Measurements from ENCODE around the gene ZNF438. TPM values are rescaled to one million over a fixed set of nuclear protein-coding genes. Genes with fewer than 3 reads are reported as not detected.
A peak's percentile ranks its signal among the peaks of the same experiment; 100 is the strongest.
"Not testable (repeated sequence)": the region's sequence is repeated elsewhere in the genome, so short reads cannot be mapped to it uniquely, and the experiment has no call there.

The ZNF438 gene
- total RNA-seq, 2 experiments from 2014 or later: 3.8 to 4.4 TPM

DNA sequence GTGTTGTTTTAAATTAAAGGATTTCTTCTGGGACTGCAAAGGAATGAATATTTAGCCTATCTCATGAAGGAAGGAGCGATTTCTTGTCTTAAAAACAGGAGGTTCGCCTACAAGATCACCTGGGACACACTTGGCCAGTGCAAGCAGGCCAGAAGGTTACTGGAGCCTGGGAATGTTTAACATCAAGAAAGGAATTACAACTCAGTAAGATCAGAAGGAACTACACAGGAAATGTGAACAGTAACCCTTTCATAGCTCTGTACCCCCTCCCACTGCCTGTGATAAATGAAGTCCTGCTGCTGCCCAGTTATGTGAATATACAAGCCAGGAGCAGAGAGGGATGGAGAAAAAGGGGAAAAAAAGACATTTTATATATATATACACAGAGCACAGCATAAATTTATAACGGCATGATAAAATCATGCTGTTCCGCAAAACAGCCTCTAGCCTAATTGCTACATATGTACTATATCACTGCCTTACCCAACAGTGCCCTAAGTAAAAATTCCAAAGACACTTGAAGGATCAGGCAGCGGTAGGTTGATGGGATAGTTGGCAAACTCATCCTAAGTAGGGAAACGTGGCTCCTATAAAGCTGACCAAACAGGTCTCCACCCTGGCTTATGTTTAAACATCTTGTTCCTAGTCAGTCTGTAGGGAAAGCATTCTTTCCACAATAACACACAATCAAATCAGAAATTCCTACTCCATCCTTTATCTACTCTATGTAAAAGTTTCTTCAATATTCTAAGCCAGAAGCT lies 63.8 kb downstream of the ZNF438 start:
- no peak for DNase-seq
- H3K4me3 Mint-ChIP-seq: no peak overlapping the region
- H3K4me1 Mint-ChIP-seq: peaks cover 13% of the 10 kb centered on the region
- H3K36me3 Mint-ChIP-seq: peaks cover 9% of the 10 kb centered on the region
- CTCF ChIA-PET: interaction anchor here (0.6 to 1.6 kb wide), 2 partner anchors 13 to 1289 kb away, joined by 3 read pairs; no protein-coding TSS in a partner anchor
- no peak for ATAC-seq
- no peak overlapping the region for H3K27ac Mint-ChIP-seq
- peaks cover 2% of the 10 kb centered on the region for H3K9me3 Mint-ChIP-seq (ENCODE audit: low read depth)
- H3K27me3 Mint-ChIP-seq: no peaks in the 10 kb centered on the region

DNA sequence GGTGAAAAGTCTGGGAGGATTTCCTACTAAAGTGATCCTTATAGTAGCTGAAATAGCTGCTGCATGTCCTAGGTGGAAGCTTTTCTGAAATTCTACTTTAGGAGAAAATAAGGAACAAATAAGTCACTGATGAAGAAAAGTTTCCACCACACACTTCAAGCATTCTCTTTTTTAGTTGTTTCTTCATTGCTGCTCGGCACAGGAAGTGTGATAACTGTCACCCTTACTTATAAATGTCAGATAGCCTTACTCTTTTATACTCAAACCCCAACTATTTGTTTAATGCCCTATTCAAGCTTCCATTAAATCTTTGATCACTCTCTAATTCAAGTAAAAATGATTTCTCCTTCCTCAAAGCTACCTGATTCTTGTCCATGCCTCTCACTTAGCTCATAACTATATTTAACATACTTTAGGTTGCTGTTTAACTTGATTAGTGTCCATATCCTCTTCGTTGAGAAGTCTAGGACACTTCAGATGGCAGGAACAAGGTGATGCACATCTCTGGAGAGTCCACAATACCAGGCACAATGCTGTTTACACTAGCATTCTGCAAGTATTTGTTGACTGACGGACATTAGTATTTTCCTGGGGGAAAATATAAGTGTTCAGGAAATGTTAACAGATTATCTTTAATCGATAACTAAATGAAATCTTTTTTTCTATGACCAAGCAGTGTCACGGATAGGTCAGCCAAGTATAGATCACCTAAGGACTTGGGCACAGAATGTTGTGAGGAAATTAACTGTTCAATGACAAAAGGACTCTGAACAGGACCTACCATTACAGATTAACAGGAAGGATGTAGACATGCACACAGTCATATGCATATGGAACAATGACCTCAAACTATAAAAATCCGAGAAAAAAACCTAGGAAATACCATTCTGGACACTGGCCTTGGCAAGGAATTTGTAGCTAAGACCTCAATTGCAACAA lies 67.4 kb downstream of the ZNF438 start:
- Mint-ChIP-seq H3K27me3 (no peaks in the 10 kb centered on the region), H3K36me3 (peaks cover 11% of the 10 kb centered on the region), H3K4me3 (no peak overlapping the region), H3K4me1 (peaks cover 7% of the 10 kb centered on the region), H3K27ac (peak overlapping the region; percentile 8), H3K9me3 (ENCODE audit: low read depth) (peaks cover 2% of the 10 kb centered on the region)
- no peak for DNase-seq
- CTCF ChIA-PET: interaction anchor here (0.6 to 1.3 kb wide), 2 partner anchors 67 to 982 kb away, joined by 3 to 4 read pairs; partner anchors contain the start of gene ZNF438
- ATAC-seq: no peak

DNA sequence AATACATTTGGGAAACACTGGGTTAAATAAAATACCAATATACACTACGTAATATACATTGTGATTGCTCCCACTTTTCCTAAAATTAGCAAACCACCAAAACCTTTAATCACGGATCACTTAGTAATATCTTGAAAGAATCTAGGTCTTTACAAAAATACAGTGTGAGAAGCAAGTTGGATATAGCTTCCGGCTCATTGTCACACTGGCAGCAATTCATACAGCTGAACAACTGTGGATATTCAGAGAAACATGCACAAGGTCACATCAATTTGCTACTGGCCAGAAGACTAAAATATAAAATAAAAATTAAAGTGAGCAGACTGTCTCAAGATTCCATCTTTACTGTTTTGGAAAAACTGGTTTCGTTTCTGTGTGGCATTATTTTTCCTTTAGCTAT lies 69.1 kb downstream of the ZNF438 start:
- CTCF ChIA-PET: interaction anchor here (1.2 kb wide), 1 partner anchor 29 kb away, joined by 3 read pairs; no protein-coding TSS in a partner anchor
- H3K9me3 Mint-ChIP-seq (ENCODE audit: low read depth): peaks cover 2% of the 10 kb centered on the region
- H3K27me3 Mint-ChIP-seq: no peaks in the 10 kb centered on the region

DNA sequence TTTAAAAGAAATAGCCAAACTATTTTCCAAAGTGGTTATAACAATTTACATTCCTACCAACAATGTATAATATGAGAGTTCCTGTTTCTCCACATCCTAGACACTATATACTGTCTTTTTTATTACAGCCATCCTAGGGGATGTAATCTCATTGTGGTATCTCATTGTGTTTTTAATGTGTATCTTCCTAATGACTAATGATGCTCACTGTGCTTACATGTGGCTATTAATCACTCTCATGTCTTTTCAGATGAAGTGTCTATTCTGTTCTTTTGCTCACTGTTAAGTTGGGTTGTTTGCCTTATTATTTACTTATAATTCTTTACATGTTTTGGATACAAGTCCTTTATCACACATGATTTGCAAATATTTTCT lies 71.8 kb downstream of the ZNF438 start:
- Mint-ChIP-seq H3K9me3 (ENCODE audit: low read depth) (no peaks in the 10 kb centered on the region), H3K4me1 (peaks cover 7% of the 10 kb centered on the region), H3K4me3 (no peak overlapping the region), H3K27me3 (no peaks in the 10 kb centered on the region), H3K27ac (no peak overlapping the region), H3K36me3 (peaks cover 5% of the 10 kb centered on the region)
- no peak for DNase-seq
- CTCF ChIA-PET: no interaction called here
- no peak for ATAC-seq

More for the DNA sequence above, 69.1 kb downstream of the ZNF438 start:
- ATAC-seq (no peak), DNase-seq (no peak)
- H3K36me3 Mint-ChIP-seq: peaks cover 11% of the 10 kb centered on the region
- H3K27ac Mint-ChIP-seq: no peak overlapping the region
- no peak overlapping the region for H3K4me3 Mint-ChIP-seq
- H3K4me1 Mint-ChIP-seq: peaks cover 7% of the 10 kb centered on the region

DNA sequence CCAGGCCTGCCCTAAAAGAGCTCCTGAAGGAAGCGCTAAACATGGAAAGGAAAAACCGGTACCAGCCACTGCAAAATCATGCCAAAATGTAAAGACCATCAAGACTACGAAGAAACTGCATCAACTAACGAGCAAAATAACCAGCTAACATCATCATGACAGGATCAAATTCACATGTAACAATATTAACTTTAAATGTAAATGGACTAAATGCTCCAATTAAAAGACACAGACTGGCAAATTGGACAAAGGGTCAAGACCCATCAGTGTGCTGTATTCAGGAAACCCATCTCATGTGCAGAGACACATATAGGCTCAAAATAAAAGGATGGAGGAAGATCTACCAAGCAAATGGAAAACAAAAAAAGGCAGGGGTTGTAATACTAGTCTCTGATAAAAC lies 82.4 kb downstream of the ZNF438 start:
- H3K4me3 Mint-ChIP-seq; H3K27ac Mint-ChIP-seq; H3K36me3 Mint-ChIP-seq; CTCF ChIA-PET; H3K27me3 Mint-ChIP-seq; H3K9me3 Mint-ChIP-seq (ENCODE audit: low read depth); ATAC-seq; DNase-seq; H3K4me1 Mint-ChIP-seq: not testable (repeated sequence)

DNA sequence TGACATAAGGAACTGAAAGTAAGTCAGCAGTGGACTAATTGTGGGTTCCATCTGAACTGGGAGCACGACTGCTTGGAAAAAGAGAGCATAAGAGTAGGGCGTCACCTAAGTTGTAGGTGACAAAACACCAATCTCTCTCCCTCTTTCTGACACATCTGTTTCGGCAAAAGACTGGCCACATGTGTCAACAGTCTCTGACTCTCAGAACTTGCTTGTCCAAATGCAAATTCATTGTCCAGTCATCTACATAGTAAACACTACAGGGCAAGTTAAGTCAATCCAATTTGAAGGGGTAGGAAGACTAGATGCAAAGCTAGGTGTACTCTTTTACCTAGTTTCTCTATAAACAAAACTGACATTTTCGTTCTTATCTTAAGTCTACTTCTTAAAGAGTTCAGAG lies 87.7 kb downstream of the ZNF438 start:
- peaks cover 9% of the 10 kb centered on the region for H3K36me3 Mint-ChIP-seq
- DNase-seq (no peak), ATAC-seq (no peak)
- H3K4me3 Mint-ChIP-seq: no peak overlapping the region
- peaks cover 4% of the 10 kb centered on the region for H3K9me3 Mint-ChIP-seq (ENCODE audit: low read depth)
- CTCF ChIA-PET: no interaction called here
- no peak overlapping the region for H3K27ac Mint-ChIP-seq
- H3K27me3 Mint-ChIP-seq: no peaks in the 10 kb centered on the region
- no peaks in the 10 kb centered on the region for H3K4me1 Mint-ChIP-seq

DNA sequence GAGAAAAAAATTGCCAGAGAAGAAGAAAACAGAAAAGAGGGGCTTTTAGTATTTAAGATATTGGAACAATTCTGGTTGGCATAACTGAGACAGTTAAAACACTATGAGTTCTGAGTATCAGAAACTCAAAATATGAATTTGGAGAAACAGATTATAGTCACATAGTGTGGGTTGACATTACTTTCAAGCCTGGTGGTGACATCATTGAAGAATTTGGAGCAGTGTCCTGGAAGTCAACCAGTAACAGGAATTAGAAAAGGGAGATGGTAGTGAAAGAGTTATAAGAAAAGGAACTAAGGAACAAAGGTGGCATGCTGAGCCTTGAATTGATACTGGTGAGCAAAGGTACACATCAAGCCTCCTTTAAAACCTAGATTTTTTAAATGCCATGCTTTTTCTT lies 88.2 kb downstream of the ZNF438 start:
- CTCF ChIA-PET: no interaction called here
- peaks cover 4% of the 10 kb centered on the region for H3K9me3 Mint-ChIP-seq (ENCODE audit: low read depth)

DNA sequence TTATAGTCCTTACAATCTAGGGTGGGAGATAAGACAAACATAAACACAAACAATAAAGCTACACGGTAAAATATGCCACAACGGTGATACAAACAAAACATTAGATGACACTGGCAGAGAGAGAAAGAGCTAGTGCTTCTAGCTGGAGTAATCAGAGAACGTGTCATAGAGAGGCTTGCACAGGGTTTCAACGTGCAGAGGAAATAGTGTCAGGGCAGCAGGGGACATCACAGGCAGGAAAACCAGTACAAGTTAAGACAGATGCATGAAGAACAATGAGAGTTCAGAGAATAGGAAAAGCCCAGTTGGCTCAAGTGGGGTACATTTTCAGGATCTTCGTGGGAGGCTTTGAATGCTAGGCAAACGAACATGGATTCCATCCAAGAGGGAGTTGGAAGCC lies 91.4 kb downstream of the ZNF438 start:
- CTCF ChIA-PET: no interaction called here
- no peak for ATAC-seq
- no peak for DNase-seq
- peaks cover 3% of the 10 kb centered on the region for H3K9me3 Mint-ChIP-seq (ENCODE audit: low read depth)
- no peak overlapping the region for H3K4me3 Mint-ChIP-seq
- no peak overlapping the region for H3K27ac Mint-ChIP-seq
- H3K36me3 Mint-ChIP-seq: peaks cover 15% of the 10 kb centered on the region
- H3K4me1 Mint-ChIP-seq: peaks cover 1% of the 10 kb centered on the region
- no peaks in the 10 kb centered on the region for H3K27me3 Mint-ChIP-seq

More for the DNA sequence above, 88.2 kb downstream of the ZNF438 start:
- Mint-ChIP-seq H3K27me3 (no peaks in the 10 kb centered on the region), H3K27ac (no peak overlapping the region), H3K4me3 (no peak overlapping the region), H3K36me3 (peaks cover 9% of the 10 kb centered on the region), H3K4me1 (no peaks in the 10 kb centered on the region)
- no peak for ATAC-seq
- DNase-seq: no peak

DNA sequence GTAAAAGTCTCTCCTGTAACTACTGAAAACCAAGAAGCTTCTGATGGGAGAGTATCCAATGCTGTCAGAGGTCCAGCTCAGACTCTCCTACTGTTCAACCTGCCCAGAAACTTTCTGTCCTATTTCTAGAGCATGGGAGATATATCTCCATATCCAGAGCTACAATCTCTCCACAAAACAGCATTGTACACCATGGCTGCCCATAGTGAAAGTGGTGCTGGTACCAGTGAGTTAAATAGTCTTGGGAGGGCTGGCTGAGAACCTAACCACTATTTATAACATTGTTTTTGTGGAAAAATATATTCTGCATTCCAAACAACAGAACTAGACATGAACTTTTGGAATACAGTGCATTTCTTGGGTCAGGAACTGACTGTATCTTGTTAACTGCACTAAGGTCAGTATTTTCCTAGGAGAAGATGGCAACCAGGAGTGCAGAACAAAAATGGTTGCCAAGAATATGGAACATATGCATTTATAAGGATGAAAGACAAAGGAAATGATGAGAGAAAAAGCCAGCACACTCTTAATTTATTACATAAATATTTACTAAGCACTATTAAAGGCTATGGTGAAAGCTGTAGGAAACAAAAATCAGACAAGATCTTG lies 91.9 kb downstream of the ZNF438 start:
- Mint-ChIP-seq H3K4me3 (no peak overlapping the region), H3K27ac (no peak overlapping the region), H3K9me3 (ENCODE audit: low read depth) (peaks cover 6% of the 10 kb centered on the region), H3K27me3 (no peaks in the 10 kb centered on the region), H3K4me1 (peaks cover 6% of the 10 kb centered on the region), H3K36me3 (peaks cover 18% of the 10 kb centered on the region)
- ATAC-seq (no peak), DNase-seq (no peak)
- CTCF ChIA-PET: no interaction called here

DNA sequence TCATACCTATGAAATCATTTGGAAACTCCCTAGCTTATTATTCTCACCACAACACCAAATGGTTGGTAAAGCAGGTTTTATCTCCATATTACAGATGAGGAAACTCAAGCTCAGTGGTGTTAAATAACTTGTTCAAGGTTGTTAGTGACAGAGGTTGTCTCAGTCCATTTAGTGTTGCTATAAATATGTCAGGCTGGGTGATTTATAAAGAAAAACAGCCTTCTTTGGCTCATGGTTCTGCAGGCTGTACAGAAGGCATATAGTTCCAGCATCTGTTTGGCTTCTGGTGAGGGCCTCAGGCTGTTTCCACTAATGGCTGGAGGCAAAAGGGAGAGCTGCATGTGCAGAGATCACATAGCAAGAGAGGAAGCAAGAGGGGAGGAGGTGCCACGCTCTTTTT lies 96.6 kb downstream of the ZNF438 start:
- H3K36me3 Mint-ChIP-seq: peaks cover 22% of the 10 kb centered on the region
- ATAC-seq (no peak), DNase-seq (no peak)
- CTCF ChIA-PET: interaction anchor here (1.7 kb wide), 1 partner anchor 9 kb away, joined by 3 read pairs; no protein-coding TSS in a partner anchor
- peaks cover 6% of the 10 kb centered on the region for H3K4me1 Mint-ChIP-seq
- H3K27ac Mint-ChIP-seq: no peak overlapping the region
- peaks cover 6% of the 10 kb centered on the region for H3K9me3 Mint-ChIP-seq (ENCODE audit: low read depth)
- no peaks in the 10 kb centered on the region for H3K27me3 Mint-ChIP-seq
- H3K4me3 Mint-ChIP-seq: no peak overlapping the region

DNA sequence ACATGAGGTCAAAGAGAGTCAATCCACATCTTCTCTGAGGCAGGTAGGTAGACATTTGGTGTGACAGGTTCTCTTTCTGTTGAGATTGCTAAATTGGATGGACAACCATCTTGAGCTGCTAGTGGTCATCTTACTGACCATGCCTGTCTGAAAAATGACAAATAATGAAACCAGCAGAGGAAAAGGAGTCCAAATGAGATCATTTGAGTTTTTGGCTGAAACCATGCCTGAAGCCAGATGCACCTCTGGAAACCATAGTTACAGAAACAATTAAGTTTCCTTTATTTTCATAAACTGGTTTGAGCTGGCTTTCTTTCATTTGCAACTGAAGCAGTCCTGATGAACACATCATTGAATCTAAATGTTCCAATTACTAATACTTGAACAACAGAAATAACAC lies 100.6 kb downstream of the ZNF438 start:
- H3K4me3 Mint-ChIP-seq: no peak overlapping the region
- H3K4me1 Mint-ChIP-seq: peaks cover 18% of the 10 kb centered on the region
- H3K27me3 Mint-ChIP-seq: no peaks in the 10 kb centered on the region
- ATAC-seq: no peak
- no peak for DNase-seq
- CTCF ChIA-PET: no interaction called here
- peaks cover 6% of the 10 kb centered on the region for H3K9me3 Mint-ChIP-seq (ENCODE audit: low read depth)
- H3K36me3 Mint-ChIP-seq: peaks cover 26% of the 10 kb centered on the region
- H3K27ac Mint-ChIP-seq: no peak overlapping the region

DNA sequence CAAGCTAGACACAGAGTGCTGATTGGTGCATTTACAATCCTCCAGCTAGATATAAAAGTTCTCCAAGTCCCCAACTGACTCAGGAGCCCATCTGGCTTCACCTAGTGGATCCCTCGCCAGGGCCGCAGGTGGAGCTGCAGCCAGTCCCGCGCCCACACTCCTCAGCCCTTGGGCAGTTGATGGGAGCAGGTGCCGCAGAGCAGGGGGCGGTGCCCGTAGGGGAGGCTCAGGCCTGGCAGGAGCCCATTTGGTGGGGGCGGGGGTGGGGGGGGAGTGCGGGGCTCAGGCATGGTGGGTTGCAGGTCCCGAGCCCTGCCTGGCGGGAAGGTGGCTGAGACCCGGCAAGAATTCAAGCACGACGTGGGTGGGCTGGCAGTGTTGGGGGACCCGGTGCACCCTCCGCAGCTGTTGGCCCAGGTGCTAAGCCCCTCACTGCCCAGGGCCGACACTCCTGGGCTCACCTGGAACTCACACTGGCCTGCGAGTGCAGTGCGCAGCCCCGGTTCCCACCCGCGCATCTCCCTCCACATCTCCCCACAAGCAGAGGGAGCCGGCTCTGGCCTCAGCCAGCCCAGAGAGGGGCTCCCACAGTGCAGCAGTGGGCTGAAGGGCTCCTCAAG lies 101.7 kb downstream of the ZNF438 start:
- DNase-seq (no peak), ATAC-seq (no peak)
- Mint-ChIP-seq H3K27ac (no peak overlapping the region), H3K36me3 (peaks cover 24% of the 10 kb centered on the region), H3K4me1 (peaks cover 14% of the 10 kb centered on the region), H3K9me3 (ENCODE audit: low read depth) (peaks cover 2% of the 10 kb centered on the region), H3K4me3 (peak overlapping the region; percentile 62), H3K27me3 (no peaks in the 10 kb centered on the region)
- CTCF ChIA-PET: no interaction called here

DNA sequence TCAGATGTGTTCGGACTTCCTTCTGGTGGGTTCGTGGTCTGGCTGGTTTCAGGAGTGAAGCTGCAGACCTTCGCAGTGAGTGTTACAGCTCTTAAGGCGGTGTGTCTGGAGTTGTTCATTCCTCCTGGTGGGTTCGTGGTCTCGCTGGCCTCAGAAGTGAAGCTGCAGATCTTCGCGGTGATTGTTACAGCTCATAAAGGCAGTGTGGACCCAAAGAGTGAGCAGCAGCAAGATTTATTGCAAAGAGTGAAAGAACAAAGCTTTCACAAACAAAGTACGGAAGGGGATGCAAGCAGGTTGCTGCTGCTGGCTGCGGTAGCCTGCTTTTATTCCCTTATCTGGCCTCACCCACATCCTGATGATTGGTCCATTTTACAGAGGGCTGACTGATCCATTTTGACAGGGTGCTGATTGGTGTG lies 102.3 kb downstream of the ZNF438 start:
- H3K4me1 Mint-ChIP-seq: peaks cover 12% of the 10 kb centered on the region
- peaks cover 28% of the 10 kb centered on the region for H3K36me3 Mint-ChIP-seq
- H3K27me3 Mint-ChIP-seq; H3K9me3 Mint-ChIP-seq (ENCODE audit: low read depth); CTCF ChIA-PET; DNase-seq; ATAC-seq: not testable (repeated sequence)
- H3K27ac Mint-ChIP-seq: peak overlapping the region; percentile 73
- peak overlapping the region; percentile 62 for H3K4me3 Mint-ChIP-seq

All from activated CD8-positive, alpha-beta memory T cell treated with anti-CD3 and anti-CD28 coated beads, Interleukin-2, amount 10 ng/mL, durations not matched to agents 7 days and 5 days (primary cell).